ENCODE results near the gene USH2A.

Gene USH2A

GRCh38 chr1:215584389-215584788 lies 838.9 kb downstream of the USH2A start:
- no peak for DNase-seq

DNA sequence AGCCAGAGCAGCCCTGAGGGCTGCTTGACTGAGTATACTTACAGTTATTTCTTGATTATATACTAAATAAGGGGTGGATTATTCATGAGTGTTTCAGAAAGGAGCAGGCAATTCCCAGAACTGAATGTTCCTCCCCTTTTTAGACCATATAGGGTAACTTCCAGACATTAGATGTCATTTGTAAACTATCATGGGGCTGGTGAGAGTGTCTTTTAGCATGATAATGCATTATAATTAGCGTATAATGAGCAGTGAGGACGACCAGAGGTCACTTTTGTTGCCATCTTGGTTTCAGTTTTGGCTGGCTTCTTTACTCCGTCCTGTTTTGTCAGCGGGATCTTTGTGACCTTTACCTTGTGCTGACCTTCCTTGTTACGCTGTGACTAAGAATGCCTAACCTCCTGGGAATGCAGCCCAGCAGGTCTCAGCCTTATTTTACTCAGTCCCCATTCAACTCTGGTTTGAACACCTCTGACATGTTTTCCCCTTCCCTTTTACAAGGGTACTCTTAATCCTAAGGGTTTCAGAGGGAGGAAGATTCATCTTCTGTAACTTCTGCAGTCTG lies 840.0 kb downstream of the USH2A start:
- DNase-seq = no peak

- DNase-seq = no peak
Observed at GRCh38 chr1:215581896-215582295, 841.4 kb downstream of the USH2A start.

All from right kidney (tissue), 1 donor.